SJSA1 (cell line): ENCODE results near the gene PLCL1. TPM values are rescaled to one million over a fixed set of nuclear protein-coding genes. Genes with fewer than 3 reads are reported as not detected.

ENCODE experiments used
- DNase-seq, 2 experiments: peaks; one replicate each; pipeline ENCODE4 v3.0.0-alpha.2; 2015 to 2020; ENCODE audit warnings: low spot score in 2 of 2, low read depth in 1 of 2
- H3K27ac ChIP-seq: fragments of 250-450 bp; sonication (Bioruptor Pico); 2 replicates; pipeline ENCODE4 v1.5.1; 2020; ENCODE audit warnings: mild to moderate bottlenecking, moderate library complexity
- H3K27me3 ChIP-seq: fragments of 250-450 bp; sonication (Bioruptor Pico); replicated peaks from 2 replicates; pipeline ENCODE4 v1.5.1; 2020; ENCODE audit warnings: mild to moderate bottlenecking, moderate library complexity
- H3K36me3 ChIP-seq: fragments of 250-450 bp; sonication (Bioruptor Pico); 2 replicates; pipeline ENCODE4 v1.5.1; 2020; ENCODE audit warnings: mild to moderate bottlenecking
- H3K4me1 ChIP-seq: fragments of 250-450 bp; sonication (Bioruptor Pico); replicated peaks from 2 replicates; pipeline ENCODE4 v1.6.1; 2021; ENCODE audit warnings: mild to moderate bottlenecking
- H3K4me3 ChIP-seq: fragments of 250-450 bp; sonication (Bioruptor Pico); 2 replicates; pipeline ENCODE4 v1.5.1; 2020; ENCODE audit warnings: mild to moderate bottlenecking
- H3K9me3 ChIP-seq: fragments of 250-450 bp; sonication (Bioruptor Pico); replicated peaks from 2 replicates; pipeline ENCODE4 v1.5.1; 2020; ENCODE audit warnings: mild to moderate bottlenecking
- total RNA-seq: library from RNA; depleted of rRNA; stranded (reverse); fragments of >200 nt; shearing (Covaris generic); gene quantifications from 2 replicates; pipeline ENCODE4 v1.2.3, GENCODE V29; 2014

Gene PLCL1
- total RNA-seq, 1 experiment from 2014 or later: 0.03 TPM

- Histone ChIP-seq H3K27me3 (no peaks in the 10 kb centered on the region), H3K36me3 (no peaks in the 10 kb centered on the region), H3K4me3 (no peak overlapping the region), H3K4me1 (no peaks in the 10 kb centered on the region), H3K9me3 (no peaks in the 10 kb centered on the region), H3K27ac (no peak overlapping the region)
- no peak for DNase-seq
Measured at GRCh38 chr2:197920592-197921201, 116.3 kb downstream of the PLCL1 start.

GRCh38 chr2:197924483-197924882 lies 120.1 kb downstream of the PLCL1 start:
- H3K27ac ChIP-seq: no peak overlapping the region

GRCh38 chr2:197925204-197925603 lies 120.8 kb downstream of the PLCL1 start:
- Histone ChIP-seq H3K9me3 (no peaks in the 10 kb centered on the region), H3K4me1 (no peaks in the 10 kb centered on the region), H3K27me3 (no peaks in the 10 kb centered on the region; the same call in 1 of the 2 replicates), H3K36me3 (no peaks in the 10 kb centered on the region), H3K27ac (no peak overlapping the region), H3K4me3 (no peak overlapping the region)
- DNase-seq: no peak

More at GRCh38 chr2:197924483-197924882, 120.1 kb downstream of the PLCL1 start:
- no peak for DNase-seq
- Histone ChIP-seq H3K9me3 (no peaks in the 10 kb centered on the region), H3K27me3 (no peaks in the 10 kb centered on the region; the same call in 1 of the 2 replicates), H3K4me3 (no peak overlapping the region), H3K4me1 (no peaks in the 10 kb centered on the region), H3K36me3 (no peaks in the 10 kb centered on the region)

- H3K4me3 ChIP-seq: no peak overlapping the region
- H3K36me3 ChIP-seq: no peaks in the 10 kb centered on the region
- H3K4me1 ChIP-seq: no peaks in the 10 kb centered on the region
- no peak for DNase-seq
- H3K27ac ChIP-seq: no peak overlapping the region
- H3K27me3 ChIP-seq: no peaks in the 10 kb centered on the region; the same call in 1 of the 2 replicates
- H3K9me3 ChIP-seq: no peaks in the 10 kb centered on the region
Measured at GRCh38 chr2:197925976-197926375, 121.6 kb downstream of the PLCL1 start.

GRCh38 chr2:197926673-197927072 lies 122.3 kb downstream of the PLCL1 start:
- Histone ChIP-seq H3K4me1 (no peaks in the 10 kb centered on the region), H3K27me3 (no peaks in the 10 kb centered on the region; the same call in 1 of the 2 replicates), H3K4me3 (no peak overlapping the region), H3K27ac (no peak overlapping the region), H3K36me3 (no peaks in the 10 kb centered on the region), H3K9me3 (no peaks in the 10 kb centered on the region)
- no peak for DNase-seq

GRCh38 chr2:197927994-197928393 lies 123.6 kb downstream of the PLCL1 start:
- no peaks in the 10 kb centered on the region for H3K9me3 ChIP-seq
- no peak for DNase-seq
- H3K27ac ChIP-seq: no peak overlapping the region
- no peaks in the 10 kb centered on the region for H3K36me3 ChIP-seq
- no peak overlapping the region for H3K4me3 ChIP-seq
- no peaks in the 10 kb centered on the region for H3K4me1 ChIP-seq
- no peaks in the 10 kb centered on the region; the same call in 1 of the 2 replicates for H3K27me3 ChIP-seq

- DNase-seq: no peak
- no peaks in the 10 kb centered on the region for H3K9me3 ChIP-seq
- H3K27ac ChIP-seq: no peak overlapping the region
- no peak overlapping the region for H3K4me3 ChIP-seq
- H3K27me3 ChIP-seq: no peaks in the 10 kb centered on the region; the same call in 1 of the 2 replicates
- no peaks in the 10 kb centered on the region for H3K4me1 ChIP-seq
- H3K36me3 ChIP-seq: no peaks in the 10 kb centered on the region
Measured at GRCh38 chr2:197929008-197929885, 124.9 kb downstream of the PLCL1 start.

GRCh38 chr2:197929886-197930227 lies 125.5 kb downstream of the PLCL1 start:
- Histone ChIP-seq H3K27ac (no peak overlapping the region), H3K9me3 (no peaks in the 10 kb centered on the region), H3K27me3 (no peaks in the 10 kb centered on the region; the same call in 1 of the 2 replicates), H3K36me3 (no peaks in the 10 kb centered on the region), H3K4me3 (no peak overlapping the region), H3K4me1 (no peaks in the 10 kb centered on the region)
- DNase-seq: no peak

- no peaks in the 10 kb centered on the region; the same call in 1 of the 2 replicates for H3K27me3 ChIP-seq
- H3K9me3 ChIP-seq: no peaks in the 10 kb centered on the region
- no peaks in the 10 kb centered on the region for H3K4me1 ChIP-seq
- DNase-seq: no peak
- no peaks in the 10 kb centered on the region for H3K36me3 ChIP-seq
- no peak overlapping the region for H3K4me3 ChIP-seq
- no peak overlapping the region for H3K27ac ChIP-seq
Measured at GRCh38 chr2:197930570-197931278, 126.3 kb downstream of the PLCL1 start.

GRCh38 chr2:197931661-197932312 lies 127.4 kb downstream of the PLCL1 start:
- no peaks in the 10 kb centered on the region; the same call in 1 of the 2 replicates for H3K27me3 ChIP-seq
- no peak overlapping the region for H3K27ac ChIP-seq
- H3K4me3 ChIP-seq: no peak overlapping the region
- H3K36me3 ChIP-seq: no peaks in the 10 kb centered on the region
- no peak for DNase-seq
- no peaks in the 10 kb centered on the region for H3K4me1 ChIP-seq
- no peaks in the 10 kb centered on the region for H3K9me3 ChIP-seq

GRCh38 chr2:197932374-197932773 lies 128.0 kb downstream of the PLCL1 start:
- H3K27me3 ChIP-seq: no peaks in the 10 kb centered on the region; the same call in 1 of the 2 replicates
- no peak overlapping the region for H3K4me3 ChIP-seq
- DNase-seq: no peak
- H3K36me3 ChIP-seq: no peaks in the 10 kb centered on the region
- H3K4me1 ChIP-seq: no peaks in the 10 kb centered on the region
- H3K27ac ChIP-seq: no peak overlapping the region
- H3K9me3 ChIP-seq: no peaks in the 10 kb centered on the region

GRCh38 chr2:197934261-197934933 lies 130.0 kb downstream of the PLCL1 start:
- no peak for DNase-seq
- Histone ChIP-seq H3K4me3 (no peak overlapping the region), H3K27ac (no peak overlapping the region), H3K9me3 (no peaks in the 10 kb centered on the region), H3K27me3 (no peaks in the 10 kb centered on the region), H3K4me1 (no peaks in the 10 kb centered on the region), H3K36me3 (no peaks in the 10 kb centered on the region)

GRCh38 chr2:197934934-197935289 lies 130.5 kb downstream of the PLCL1 start:
- Histone ChIP-seq H3K27me3 (no peaks in the 10 kb centered on the region), H3K9me3 (no peaks in the 10 kb centered on the region), H3K4me1 (no peaks in the 10 kb centered on the region), H3K27ac (no peak overlapping the region), H3K4me3 (no peak overlapping the region), H3K36me3 (no peaks in the 10 kb centered on the region)
- no peak for DNase-seq
